GM18519 (cell line): Measurements from ENCODE around the gene MANBA.

ENCODE experiments used
- ATAC-seq: cut with Tn5 transposase; IDR thresholded peaks from one replicate; pipeline ENCODE4 v1.9.1; 2021; ENCODE audit warnings: mild to moderate bottlenecking, moderate library complexity; ENCODE audit not compliant: unreplicated experiment, low FRiP score

The MANBA gene

GRCh38 chr4:102599455-102599854, 161.3 kb downstream of the MANBA start:
- no peak for ATAC-seq

- ATAC-seq: no peak
These were observed 161.9 kb downstream of the MANBA start for GRCh38 chr4:102598762-102599374.

GRCh38 chr4:102598086-102598761, 162.5 kb downstream of the MANBA start:
- no peak for ATAC-seq

GRCh38 chr4:102596532-102596931, 164.2 kb downstream of the MANBA start:
- ATAC-seq: no peak

- ATAC-seq: no peak
These were observed 166.8 kb downstream of the MANBA start for GRCh38 chr4:102594000-102594399.

- ATAC-seq: no peak
These were observed 167.6 kb downstream of the MANBA start for GRCh38 chr4:102593147-102593546.

- no peak for ATAC-seq
These were observed 168.5 kb downstream of the MANBA start for GRCh38 chr4:102592256-102592655.

- no peak for ATAC-seq
These were observed 171.0 kb downstream of the MANBA start for GRCh38 chr4:102589743-102590142.

- ATAC-seq: no peak
These were observed 174.1 kb downstream of the MANBA start for GRCh38 chr4:102586644-102587021.

- no peak for ATAC-seq
These were observed 174.6 kb downstream of the MANBA start for GRCh38 chr4:102586002-102586643.

- no peak for ATAC-seq
These were observed 175.4 kb downstream of the MANBA start for GRCh38 chr4:102585329-102585728.

GRCh38 chr4:102584091-102584490, 176.7 kb downstream of the MANBA start:
- ATAC-seq: no peak
